Activated CD4-positive, alpha-beta memory T cell treated with anti-CD3 and anti-CD28 coated beads for 36 hours (primary cell): ENCODE data around the gene SLC48A1. TPM values are rescaled to one million over a fixed set of nuclear protein-coding genes. Genes with fewer than 3 reads are reported as not detected.

Experiments used
- CTCF ChIA-PET: fragments of 350-600 bp; sonication (Branson Sonifier 250); formaldehyde crosslinking; loops from one replicate; lab custom pipeline; 2021; ENCODE audit warnings: antibody characterized with exemption, inconsistent platforms; lab: Charles Lee
- POLR2A ChIA-PET: fragments of 350-600 bp; sonication (Branson Sonifier 250); formaldehyde crosslinking; loops from one replicate; lab custom pipeline; 2021; ENCODE audit warnings: antibody characterized with exemption; lab: Charles Lee
- DNase-seq: peaks from one replicate; pipeline ENCODE4 v3.0.0-alpha.2; 2020
- H3K27ac Mint-ChIP-seq: one replicate; pipeline ENCODE4 v1.8.0; 2021; ENCODE audit warnings: mixed read lengths
- H3K27me3 Mint-ChIP-seq: one replicate; pipeline ENCODE4 v1.8.0; 2021; ENCODE audit warnings: mixed read lengths
- H3K36me3 Mint-ChIP-seq: one replicate; pipeline ENCODE4 v1.8.0; 2021; ENCODE audit warnings: mixed read lengths
- H3K4me1 Mint-ChIP-seq: one replicate; pipeline ENCODE4 v1.8.0; 2021; ENCODE audit warnings: low read depth, mixed read lengths
- H3K4me3 Mint-ChIP-seq: one replicate; pipeline ENCODE4 v1.8.0; 2021; ENCODE audit warnings: mild to moderate bottlenecking, mixed read lengths
- H3K9me3 Mint-ChIP-seq: one replicate; pipeline ENCODE4 v1.8.0; 2021; ENCODE audit warnings: mixed read lengths
- intact Hi-C: fragments of 100-400 bp; cut with micrococcal nuclease; formaldehyde crosslinking; loops from one replicate; pipeline ENCODE4 v1.15.1; 2023
- total RNA-seq, 2 experiments: library from RNA; stranded (reverse); gene quantifications; one replicate each; pipeline ENCODE4 v1.2.3, GENCODE V29; 2021

Gene SLC48A1
- total RNA-seq, 2 experiments from 2014 or later = 13.7 to 16.2 TPM

- H3K4me1 Mint-ChIP-seq = peaks cover 22% of the 10 kb centered on the region
- intact Hi-C loops = loop anchor here (1.0 kb wide), 1 partner anchor 22 kb away; no protein-coding TSS in a partner anchor
- H3K27me3 Mint-ChIP-seq = no peaks in the 10 kb centered on the region
- no peaks in the 10 kb centered on the region for H3K9me3 Mint-ChIP-seq
- H3K36me3 Mint-ChIP-seq = no peaks in the 10 kb centered on the region
- H3K27ac Mint-ChIP-seq = no peak overlapping the region
- no peak overlapping the region for H3K4me3 Mint-ChIP-seq
- no peak for DNase-seq
- POLR2A ChIA-PET = interaction anchor here (3.3 kb wide), 1 partner anchor 22 kb away, joined by 19 read pairs; no protein-coding TSS in a partner anchor
- CTCF ChIA-PET = interaction anchor here (1.1 to 15.9 kb wide), 13 partner anchors 12 to 141 kb away, joined by 4 to 837 read pairs (median 19); partner anchors contain the start of genes RAPGEF3 and SLC48A1
These were observed 28.1 kb upstream of the SLC48A1 start for GRCh38 chr12:47744778-47745436.

DNA sequence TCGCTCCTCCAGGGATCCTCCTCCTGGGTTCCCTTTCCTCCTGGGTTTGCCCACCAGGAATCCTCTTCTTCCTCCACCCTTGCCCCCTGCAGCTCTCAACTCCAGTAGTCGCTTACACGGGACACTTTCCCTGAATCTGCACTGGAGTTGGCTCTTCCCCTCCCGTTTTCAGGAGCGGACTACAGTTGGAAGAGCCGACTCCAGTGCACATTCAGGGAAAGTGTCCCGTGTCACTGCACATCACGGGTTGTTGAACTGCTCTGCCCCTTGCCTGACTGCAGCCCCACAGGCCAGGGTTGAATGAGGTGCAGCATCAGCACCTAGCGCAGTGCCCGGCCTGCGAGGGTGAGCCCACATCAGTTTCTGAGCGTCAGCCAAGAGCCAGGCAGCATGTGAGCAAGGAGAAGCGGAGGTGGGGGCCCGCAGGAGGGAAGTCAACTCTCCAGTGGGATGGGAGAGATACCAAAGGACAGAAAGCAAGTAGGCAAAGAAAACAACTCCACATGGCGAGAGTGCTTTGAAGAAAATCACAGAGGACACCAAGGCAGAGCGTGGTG lies 27.5 kb upstream of the SLC48A1 start:
- intact Hi-C loops = no loop called here
- POLR2A ChIA-PET = interaction anchor here (3.3 kb wide), 1 partner anchor 21 kb away, joined by 19 read pairs; no protein-coding TSS in a partner anchor
- H3K36me3 Mint-ChIP-seq = no peaks in the 10 kb centered on the region
- H3K9me3 Mint-ChIP-seq = no peaks in the 10 kb centered on the region
- CTCF ChIA-PET = interaction anchor here (1.6 to 15.9 kb wide), 5 partner anchors 11 to 138 kb away, joined by 4 to 837 read pairs (median 361); partner anchors contain the start of genes RAPGEF3 and SLC48A1
- no peak for DNase-seq
- no peak overlapping the region for H3K4me3 Mint-ChIP-seq
- H3K27me3 Mint-ChIP-seq = no peaks in the 10 kb centered on the region
- no peak overlapping the region for H3K27ac Mint-ChIP-seq
- H3K4me1 Mint-ChIP-seq = peaks cover 16% of the 10 kb centered on the region

- CTCF ChIA-PET = interaction anchor here (2.4 to 9.7 kb wide), 3 partner anchors 11 to 89 kb away, joined by 17 to 379 read pairs (median 361); partner anchors contain the start of gene RAPGEF3
- Mint-ChIP-seq H3K36me3 (no peaks in the 10 kb centered on the region), H3K4me1 (peaks cover 14% of the 10 kb centered on the region), H3K9me3 (no peaks in the 10 kb centered on the region), H3K4me3 (no peak overlapping the region), H3K27me3 (no peaks in the 10 kb centered on the region), H3K27ac (no peak overlapping the region)
- DNase-seq = no peak
- intact Hi-C loops = no loop called here
- POLR2A ChIA-PET = no interaction called here
These were observed 27.0 kb upstream of the SLC48A1 start for GRCh38 chr12:47746073-47746472.

GRCh38 chr12:47746523-47746922 lies 26.5 kb upstream of the SLC48A1 start:
- Mint-ChIP-seq H3K27me3 (no peaks in the 10 kb centered on the region), H3K4me3 (no peak overlapping the region), H3K27ac (no peak overlapping the region), H3K4me1 (peaks cover 10% of the 10 kb centered on the region), H3K9me3 (no peaks in the 10 kb centered on the region), H3K36me3 (no peaks in the 10 kb centered on the region)
- ChIA-PET POLR2A (no interaction called here), CTCF (interaction anchor here (0.7 to 9.7 kb wide), 5 partner anchors 11 to 92 kb away, joined by 3 to 361 read pairs (median 5); partner anchors contain the start of gene RAPGEF3)
- DNase-seq = no peak
- intact Hi-C loops = no loop called here

GRCh38 chr12:47747126-47747525 lies 25.9 kb upstream of the SLC48A1 start:
- Mint-ChIP-seq H3K27ac (no peak overlapping the region), H3K4me1 (peaks cover 8% of the 10 kb centered on the region), H3K4me3 (no peak overlapping the region), H3K9me3 (no peaks in the 10 kb centered on the region), H3K27me3 (no peaks in the 10 kb centered on the region), H3K36me3 (no peaks in the 10 kb centered on the region)
- ChIA-PET POLR2A (no interaction called here), CTCF (interaction anchor here (0.7 to 9.7 kb wide), 5 partner anchors 10 to 91 kb away, joined by 3 to 361 read pairs (median 5); partner anchors contain the start of gene RAPGEF3)
- intact Hi-C loops = no loop called here
- no peak for DNase-seq

- no peaks in the 10 kb centered on the region for H3K36me3 Mint-ChIP-seq
- H3K4me3 Mint-ChIP-seq = no peak overlapping the region
- no peak for DNase-seq
- intact Hi-C loops = no loop called here
- POLR2A ChIA-PET = no interaction called here
- H3K4me1 Mint-ChIP-seq = peaks cover 5% of the 10 kb centered on the region
- H3K27ac Mint-ChIP-seq = no peak overlapping the region
- CTCF ChIA-PET = interaction anchor here (1.1 to 9.7 kb wide), 4 partner anchors 9 to 32 kb away, joined by 5 to 361 read pairs (median 11); partner anchors contain the start of gene RAPGEF3
- no peaks in the 10 kb centered on the region for H3K27me3 Mint-ChIP-seq
- H3K9me3 Mint-ChIP-seq = no peaks in the 10 kb centered on the region
These were observed 25.2 kb upstream of the SLC48A1 start for GRCh38 chr12:47747596-47748506.

DNA sequence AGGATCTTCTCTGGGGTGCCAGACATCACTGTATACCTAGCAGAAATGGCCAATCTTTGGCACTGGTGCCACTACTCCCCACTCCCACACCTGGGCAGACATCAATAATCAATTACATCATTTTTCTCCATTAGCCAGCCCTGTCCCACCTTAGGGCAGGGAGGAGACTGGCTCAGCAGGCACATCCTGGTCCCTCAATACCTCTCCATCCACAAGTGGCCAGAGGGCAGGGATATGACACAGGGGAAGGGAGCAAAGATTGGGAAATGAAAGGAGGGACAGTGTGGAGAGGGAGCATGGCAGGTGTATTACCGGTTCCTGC lies 24.6 kb upstream of the SLC48A1 start:
- Mint-ChIP-seq H3K27ac (no peak overlapping the region), H3K9me3 (no peaks in the 10 kb centered on the region), H3K4me3 (no peak overlapping the region), H3K36me3 (no peaks in the 10 kb centered on the region), H3K27me3 (no peaks in the 10 kb centered on the region), H3K4me1 (peaks cover 5% of the 10 kb centered on the region)
- DNase-seq = no peak
- CTCF ChIA-PET = interaction anchor here (2.1 to 2.4 kb wide), 2 partner anchors 17 to 19 kb away, joined by 5 to 17 read pairs; no protein-coding TSS in a partner anchor
- intact Hi-C loops = no loop called here
- POLR2A ChIA-PET = no interaction called here

- intact Hi-C loops = no loop called here
- Mint-ChIP-seq H3K4me1 (peaks cover 4% of the 10 kb centered on the region), H3K27ac (no peak overlapping the region), H3K4me3 (no peak overlapping the region), H3K9me3 (no peaks in the 10 kb centered on the region), H3K27me3 (no peaks in the 10 kb centered on the region), H3K36me3 (no peaks in the 10 kb centered on the region)
- CTCF ChIA-PET = interaction anchor here (2.1 kb wide), 1 partner anchor 17 kb away, joined by 5 read pairs; no protein-coding TSS in a partner anchor
- POLR2A ChIA-PET = no interaction called here
- no peak for DNase-seq
These were observed 24.1 kb upstream of the SLC48A1 start for GRCh38 chr12:47748899-47749298.

GRCh38 chr12:47750229-47750798 lies 22.7 kb upstream of the SLC48A1 start:
- Mint-ChIP-seq H3K27me3 (no peaks in the 10 kb centered on the region), H3K9me3 (no peaks in the 10 kb centered on the region), H3K27ac (no peak overlapping the region), H3K4me1 (peaks cover 15% of the 10 kb centered on the region), H3K36me3 (no peaks in the 10 kb centered on the region), H3K4me3 (no peak overlapping the region)
- CTCF ChIA-PET = interaction anchor here (1.0 to 14.4 kb wide), 2 partner anchors 7 to 17 kb away, joined by 4 to 361 read pairs; no protein-coding TSS in a partner anchor
- POLR2A ChIA-PET = no interaction called here
- DNase-seq = no peak
- intact Hi-C loops = no loop called here

DNA sequence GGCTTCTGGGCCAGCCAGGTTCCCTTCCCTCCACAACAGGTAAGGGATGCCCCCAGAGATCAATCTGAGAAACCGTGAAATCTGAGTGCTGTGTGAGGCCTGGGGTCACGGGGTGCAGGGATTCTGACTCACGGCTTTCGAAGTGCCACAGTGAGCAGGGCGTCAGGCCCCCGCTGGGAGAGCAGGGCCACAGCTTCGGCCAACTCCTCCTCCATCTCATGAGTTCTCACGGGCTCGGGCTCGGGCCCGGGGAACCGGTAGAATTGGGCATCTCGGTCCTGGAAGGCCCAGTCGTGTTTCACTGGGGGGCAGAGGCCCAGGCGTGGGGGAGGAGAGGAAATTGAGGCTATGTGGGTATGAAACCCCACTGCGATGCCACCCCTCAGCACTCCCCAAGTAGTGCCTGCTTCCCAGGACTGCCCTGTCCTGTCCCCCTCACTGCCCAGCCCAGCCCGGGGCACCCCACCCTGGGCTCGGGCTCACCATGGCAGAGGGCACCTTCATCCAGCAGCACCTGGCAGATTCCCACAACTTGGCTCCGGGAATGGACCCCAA lies 22.0 kb upstream of the SLC48A1 start:
- DNase-seq = no peak
- intact Hi-C loops = no loop called here
- Mint-ChIP-seq H3K27ac (no peak overlapping the region), H3K27me3 (no peaks in the 10 kb centered on the region), H3K36me3 (no peaks in the 10 kb centered on the region), H3K9me3 (no peaks in the 10 kb centered on the region), H3K4me1 (peaks cover 21% of the 10 kb centered on the region), H3K4me3 (no peak overlapping the region)
- POLR2A ChIA-PET = no interaction called here
- CTCF ChIA-PET = interaction anchor here (1.0 to 14.4 kb wide), 3 partner anchors 8 to 87 kb away, joined by 4 to 361 read pairs (median 6); no protein-coding TSS in a partner anchor

DNA sequence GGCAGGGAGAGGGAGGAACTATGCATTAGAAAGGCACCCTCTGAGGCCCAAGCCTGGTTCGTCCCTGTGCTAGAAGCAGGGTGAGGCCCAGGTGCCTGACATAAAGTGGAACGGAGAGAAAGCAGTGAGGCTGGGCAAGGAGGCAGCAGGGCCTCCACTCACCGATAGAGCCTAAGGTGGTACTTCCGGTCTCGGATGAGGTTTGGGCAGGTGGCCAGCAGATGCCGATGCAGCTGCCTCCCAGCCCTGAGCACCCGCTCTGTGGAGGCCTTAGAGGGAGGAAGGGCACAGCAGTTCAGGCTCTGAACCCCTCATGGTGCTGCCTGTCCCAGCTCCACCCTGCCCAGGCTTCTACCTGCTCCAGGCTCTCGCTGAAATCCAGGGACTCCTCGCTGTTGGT lies 21.5 kb upstream of the SLC48A1 start:
- no peak for DNase-seq
- POLR2A ChIA-PET = no interaction called here
- H3K4me3 Mint-ChIP-seq = no peak overlapping the region
- CTCF ChIA-PET = interaction anchor here (0.9 to 14.4 kb wide), 3 partner anchors 8 to 87 kb away, joined by 3 to 361 read pairs (median 6); no protein-coding TSS in a partner anchor
- intact Hi-C loops = no loop called here
- no peaks in the 10 kb centered on the region for H3K27me3 Mint-ChIP-seq
- no peaks in the 10 kb centered on the region for H3K36me3 Mint-ChIP-seq
- no peak overlapping the region for H3K27ac Mint-ChIP-seq
- H3K4me1 Mint-ChIP-seq = peaks cover 27% of the 10 kb centered on the region
- no peaks in the 10 kb centered on the region for H3K9me3 Mint-ChIP-seq
